Measurements from ENCODE around the gene CELSR3.

The CELSR3 gene

GRCh38 chr3:48599509-48600285 lies 63.0 kb downstream of the CELSR3 start:
- no peak for DNase-seq (ENCODE audit: low read depth)

- no peak for DNase-seq (ENCODE audit: low read depth)
These were observed 63.6 kb downstream of the CELSR3 start for GRCh38 chr3:48599077-48599501.

GRCh38 chr3:48598323-48599076 lies 64.2 kb downstream of the CELSR3 start:
- no peak for DNase-seq (ENCODE audit: low read depth)

- no peak for DNase-seq (ENCODE audit: low read depth)
These were observed 65.3 kb downstream of the CELSR3 start for GRCh38 chr3:48597408-48597800.

- no peak for DNase-seq (ENCODE audit: low read depth)
These were observed 65.8 kb downstream of the CELSR3 start for GRCh38 chr3:48596676-48597407.

- no peak for DNase-seq (ENCODE audit: low read depth)
These were observed 66.5 kb downstream of the CELSR3 start for GRCh38 chr3:48596157-48596556.

- no peak for DNase-seq (ENCODE audit: low read depth)
These were observed 67.1 kb downstream of the CELSR3 start for GRCh38 chr3:48595526-48596121.

GRCh38 chr3:48595075-48595525 lies 67.6 kb downstream of the CELSR3 start, which contains the start of gene COL7A1:
Gene COL7A1 (minus strand): TSS chr3:48595329. CDS start chr3:48595159, 170 bp downstream.
- DNase-seq (ENCODE audit: low read depth), result no peak

- DNase-seq (ENCODE audit: low read depth), result no peak
These were observed 68.2 kb downstream of the CELSR3 start for GRCh38 chr3:48594417-48595049.

- no peak for DNase-seq (ENCODE audit: low read depth)
These were observed 69.3 kb downstream of the CELSR3 start for GRCh38 chr3:48593337-48593736.

GRCh38 chr3:48592519-48593087 lies 70.1 kb downstream of the CELSR3 start:
- DNase-seq (ENCODE audit: low read depth), result no peak

GRCh38 chr3:48591886-48592518 lies 70.7 kb downstream of the CELSR3 start:
- DNase-seq (ENCODE audit: low read depth), result no peak

GRCh38 chr3:48591436-48591835 lies 71.2 kb downstream of the CELSR3 start:
- DNase-seq (ENCODE audit: low read depth), result no peak

GRCh38 chr3:48588230-48588629 lies 74.5 kb downstream of the CELSR3 start:
- no peak for DNase-seq (ENCODE audit: low read depth)

GRCh38 chr3:48587686-48588085 lies 75.0 kb downstream of the CELSR3 start:
- no peak for DNase-seq (ENCODE audit: low read depth)

Data from stimulated activated CD8-positive, alpha-beta memory T cell treated with anti-CD3 and anti-CD28 coated beads, Interleukin-12 subunit alpha, Interleukin-12 subunit beta, amount 100 ng/mL, for 1 hour (primary cell).